Activated CD8-positive, alpha-beta T cell treated with anti-CD3 and anti-CD28 coated beads for 36 hours (primary cell): ENCODE measurements around the gene CD2. TPM values are rescaled to one million over a fixed set of nuclear protein-coding genes. Genes with fewer than 3 reads are reported as not detected.

Experiments
- ATAC-seq: fragments of 200-7000 bp; cut with Tn5 transposase; one replicate; pipeline ENCODE4 v1.10.0; 2021; ENCODE audit warnings: mild to moderate bottlenecking, moderate library complexity
- CTCF ChIA-PET: fragments of 350-600 bp; sonication (Branson Sonifier 250); formaldehyde crosslinking; loops from one replicate; lab custom pipeline; 2021; ENCODE audit warnings: antibody characterized with exemption; lab: Charles Lee
- POLR2A ChIA-PET: fragments of 350-600 bp; sonication (Branson Sonifier 250); formaldehyde crosslinking; loops from one replicate; lab custom pipeline; 2021; ENCODE audit warnings: antibody characterized with exemption; lab: Charles Lee
- DNase-seq: peaks from one replicate; pipeline ENCODE4 v3.0.0-alpha.2; 2020
- H3K27ac Mint-ChIP-seq: one replicate; pipeline ENCODE4 v1.8.0; 2021; ENCODE audit warnings: mild to moderate bottlenecking, mixed read lengths
- H3K27me3 Mint-ChIP-seq: one replicate; pipeline ENCODE4 v1.8.0; 2021; ENCODE audit warnings: mixed read lengths
- H3K36me3 Mint-ChIP-seq: one replicate; pipeline ENCODE4 v1.8.0; 2021; ENCODE audit warnings: low read depth, mixed read lengths
- H3K4me1 Mint-ChIP-seq: one replicate; pipeline ENCODE4 v1.8.0; 2021; ENCODE audit warnings: low read depth, mixed read lengths
- H3K4me3 Mint-ChIP-seq: one replicate; pipeline ENCODE4 v1.8.0; 2021; ENCODE audit warnings: mild to moderate bottlenecking, moderate library complexity, mixed read lengths
- H3K9me3 Mint-ChIP-seq: one replicate; pipeline ENCODE4 v1.8.0; 2021; ENCODE audit warnings: mixed read lengths
- CTCF ChIP-seq: fragments of 200-600 bp; IDR thresholded peaks from one replicate; pipeline ENCODE4 v1.8.0; 2022; ENCODE audit warnings: antibody characterized with exemption, mild to moderate bottlenecking
- intact Hi-C: fragments of 100-400 bp; cut with micrococcal nuclease; formaldehyde crosslinking; loops from one replicate; pipeline ENCODE4 v1.10.0; 2022
- total RNA-seq, 2 experiments: library from RNA; stranded (reverse); gene quantifications; one replicate each; pipeline ENCODE4 v1.2.3, GENCODE V29; 2021

The CD2 gene
- total RNA-seq, 2 experiments from 2014 or later: 217 to 220 TPM

GRCh38 chr1:116713474-116713873 is 40.8 kb upstream of the CD2 start:
- Mint-ChIP-seq H3K27me3 (peaks cover 2% of the 10 kb centered on the region), H3K27ac (no peak overlapping the region), H3K36me3 (no peaks in the 10 kb centered on the region), H3K9me3 (no peaks in the 10 kb centered on the region), H3K4me3 (no peak overlapping the region), H3K4me1 (peaks cover 13% of the 10 kb centered on the region)
- intact Hi-C loops: no loop called here
- POLR2A ChIA-PET: no interaction called here
- CTCF ChIA-PET: no interaction called here
- DNase-seq (no peak), ATAC-seq (no peak)
- TF ChIP-seq CTCF: no peak

DNA sequence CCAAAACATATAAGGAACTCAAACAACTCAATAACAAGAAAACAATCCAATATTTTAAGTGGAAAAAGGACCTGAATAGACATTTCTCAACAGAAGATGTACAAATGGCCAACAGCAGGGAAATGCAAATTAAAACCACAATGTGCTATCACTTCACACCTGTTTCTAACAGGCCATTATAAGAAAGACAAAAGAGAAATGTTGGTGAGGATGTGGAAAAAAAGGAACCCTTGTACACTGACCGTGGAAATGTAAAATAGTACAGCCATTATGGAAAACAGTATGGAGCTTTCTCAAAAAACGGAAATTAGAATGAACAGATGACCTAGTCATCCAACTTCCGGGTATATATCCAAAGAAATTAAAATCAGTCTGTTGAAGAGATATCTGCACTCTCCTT is 37.8 kb upstream of the CD2 start:
- Mint-ChIP-seq H3K4me3 (no peak overlapping the region), H3K4me1 (peaks cover 11% of the 10 kb centered on the region), H3K27ac (no peak overlapping the region), H3K36me3 (no peaks in the 10 kb centered on the region), H3K27me3 (no peaks in the 10 kb centered on the region), H3K9me3 (no peaks in the 10 kb centered on the region)
- TF ChIP-seq CTCF: no peak
- no peak for DNase-seq
- intact Hi-C loops: no loop called here
- no peak for ATAC-seq
- CTCF ChIA-PET: interaction anchor here (2.7 kb wide), 1 partner anchor 9 kb away, joined by 15 read pairs; no protein-coding TSS in a partner anchor
- POLR2A ChIA-PET: interaction anchor here (0.6 kb wide), 2 partner anchors 162 to 224 kb away, joined by 3 read pairs; no protein-coding TSS in a partner anchor

- no peaks in the 10 kb centered on the region for H3K27me3 Mint-ChIP-seq
- peaks cover 5% of the 10 kb centered on the region for H3K4me1 Mint-ChIP-seq
- H3K9me3 Mint-ChIP-seq: no peaks in the 10 kb centered on the region
- intact Hi-C loops: no loop called here
- POLR2A ChIA-PET: no interaction called here
- ATAC-seq: no peak
- H3K4me3 Mint-ChIP-seq: no peak overlapping the region
- no peaks in the 10 kb centered on the region for H3K36me3 Mint-ChIP-seq
- TF ChIP-seq CTCF: no peak
- H3K27ac Mint-ChIP-seq: no peak overlapping the region
- CTCF ChIA-PET: interaction anchor here (1.0 to 2.7 kb wide), 2 partner anchors 8 to 46 kb away, joined by 3 to 15 read pairs; no protein-coding TSS in a partner anchor
- no peak for DNase-seq
Measured at GRCh38 chr1:116717318-116717717, 36.9 kb upstream of the CD2 start.

- ATAC-seq: no peak
- CTCF ChIA-PET: no interaction called here
Measured at GRCh38 chr1:116720364-116721038, 33.7 kb upstream of the CD2 start.

More at GRCh38 chr1:116720364-116721038, 33.7 kb upstream of the CD2 start:
- H3K36me3 Mint-ChIP-seq: no peaks in the 10 kb centered on the region
- H3K27me3 Mint-ChIP-seq: no peaks in the 10 kb centered on the region
- H3K9me3 Mint-ChIP-seq: no peaks in the 10 kb centered on the region
- no peak for TF ChIP-seq CTCF
- DNase-seq: no peak
- H3K4me3 Mint-ChIP-seq: no peak overlapping the region
- POLR2A ChIA-PET: interaction anchor here (0.5 kb wide), 1 partner anchor 191 kb away, joined by 4 read pairs; no protein-coding TSS in a partner anchor
- intact Hi-C loops: no loop called here
- no peak overlapping the region for H3K27ac Mint-ChIP-seq
- H3K4me1 Mint-ChIP-seq: peaks cover 4% of the 10 kb centered on the region
